ENCODE measurements around the gene TWIST2. TPM values are rescaled to one million over a fixed set of nuclear protein-coding genes. Genes with fewer than 3 reads are reported as not detected.

TWIST2 gene
- total RNA-seq, 1 experiment from 2014 or later = 5.0 TPM

GRCh38 chr2:238855299-238855698, 7.4 kb downstream of the TWIST2 start:
- ChIA-PET CTCF (no interaction called here), POLR2A (ENCODE audit: unreplicated experiment) (no interaction called here)
- Histone ChIP-seq H3K79me2 (ENCODE audit: low read depth) (no peaks in the 10 kb centered on the region), H3K4me1 (replicated peaks; ENCODE audit: insufficient read depth) (no peaks in the 10 kb centered on the region), H3K4me2 (no peak overlapping the region), H3K36me3 (ENCODE audit: low read depth) (no peaks in the 10 kb centered on the region), H3K27me3 (ENCODE audit: insufficient read depth, low read depth) (peaks cover 60% of the 10 kb centered on the region), H3K9me3 (ENCODE audit: insufficient read depth, low read depth) (no peaks in the 10 kb centered on the region), H3K9me2 (ENCODE audit: insufficient read depth) (no peaks in the 10 kb centered on the region), H3K4me3 (no peak overlapping the region), H4K20me1 (ENCODE audit: insufficient read depth) (no peaks in the 10 kb centered on the region), H3K27ac (no peak overlapping the region), H2AFZ (no peak overlapping the region), H3F3A (ENCODE audit: insufficient read depth, low read depth) (no peaks in the 10 kb centered on the region)
- intact Hi-C loops (cut with micrococcal nuclease; ENCODE audit: unreplicated experiment) = no loop called here
- BruUV-seq (replicated peaks) = no TSS peak
- TF ChIP-seq, protein P1, sequence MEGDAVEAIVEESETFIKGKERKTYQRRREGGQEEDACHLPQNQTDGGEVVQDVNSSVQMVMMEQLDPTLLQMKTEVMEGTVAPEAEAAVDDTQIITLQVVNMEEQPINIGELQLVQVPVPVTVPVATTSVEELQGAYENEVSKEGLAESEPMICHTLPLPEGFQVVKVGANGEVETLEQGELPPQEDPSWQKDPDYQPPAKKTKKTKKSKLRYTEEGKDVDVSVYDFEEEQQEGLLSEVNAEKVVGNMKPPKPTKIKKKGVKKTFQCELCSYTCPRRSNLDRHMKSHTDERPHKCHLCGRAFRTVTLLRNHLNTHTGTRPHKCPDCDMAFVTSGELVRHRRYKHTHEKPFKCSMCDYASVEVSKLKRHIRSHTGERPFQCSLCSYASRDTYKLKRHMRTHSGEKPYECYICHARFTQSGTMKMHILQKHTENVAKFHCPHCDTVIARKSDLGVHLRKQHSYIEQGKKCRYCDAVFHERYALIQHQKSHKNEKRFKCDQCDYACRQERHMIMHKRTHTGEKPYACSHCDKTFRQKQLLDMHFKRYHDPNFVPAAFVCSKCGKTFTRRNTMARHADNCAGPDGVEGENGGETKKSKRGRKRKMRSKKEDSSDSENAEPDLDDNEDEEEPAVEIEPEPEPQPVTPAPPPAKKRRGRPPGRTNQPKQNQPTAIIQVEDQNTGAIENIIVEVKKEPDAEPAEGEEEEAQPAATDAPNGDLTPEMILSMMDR (conservative IDR thresholded peaks at IDR 0.05) = no peak
- TF ChIP-seq EZH2 (IDR thresholded peaks at IDR 0.05; ENCODE audit: low read depth) = no peak
- DNase-seq = no peak

DNA sequence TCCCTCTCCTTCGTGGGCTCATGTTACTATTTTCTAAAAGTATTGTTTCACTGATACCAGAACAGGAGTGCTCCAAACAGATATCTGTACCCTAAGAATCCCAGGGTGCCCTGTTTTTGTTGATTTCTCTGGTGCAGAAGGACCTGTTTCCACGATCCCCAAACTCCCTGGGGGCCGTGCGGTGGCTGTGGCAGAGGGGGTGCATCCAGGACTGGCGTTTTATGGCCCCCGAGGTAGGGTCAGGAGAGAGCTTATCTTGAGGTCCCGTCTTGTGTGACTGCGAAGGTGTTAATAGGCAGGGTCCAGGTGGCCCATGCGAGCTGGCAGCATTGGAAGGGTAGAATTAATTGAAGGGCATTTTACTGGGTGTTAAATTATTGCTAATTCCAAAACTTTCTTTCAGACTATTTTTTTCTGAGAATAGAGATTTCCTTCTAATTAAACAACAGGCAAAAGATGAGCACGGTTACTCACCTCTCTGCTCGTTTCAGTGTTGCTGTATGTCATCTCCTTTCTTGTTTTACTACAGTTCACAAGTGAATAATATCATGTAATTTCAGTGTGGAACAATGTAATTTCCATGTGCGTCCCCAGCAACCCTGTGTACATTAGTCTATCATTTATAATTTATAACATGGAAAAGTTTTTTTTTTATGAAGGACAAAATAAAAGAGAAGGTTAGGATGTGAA, 8.2 kb downstream of the TWIST2 start:
- no peaks in the 10 kb centered on the region for H4K20me1 ChIP-seq (ENCODE audit: insufficient read depth)
- H2AFZ ChIP-seq = no peak overlapping the region
- H3K4me2 ChIP-seq = no peak overlapping the region
- no peak for TF ChIP-seq EZH2 (IDR thresholded peaks at IDR 0.05; ENCODE audit: low read depth)
- TF ChIP-seq, protein P1 (conservative IDR thresholded peaks at IDR 0.05) = no peak
- no peaks in the 10 kb centered on the region for H3K9me3 ChIP-seq (ENCODE audit: insufficient read depth, low read depth)
- peaks cover 60% of the 10 kb centered on the region for H3K27me3 ChIP-seq (ENCODE audit: insufficient read depth, low read depth)
- intact Hi-C loops (cut with micrococcal nuclease; ENCODE audit: unreplicated experiment) = no loop called here
- no peak for DNase-seq
- no peak overlapping the region for H3K27ac ChIP-seq
- no peaks in the 10 kb centered on the region for H3K36me3 ChIP-seq (ENCODE audit: low read depth)
- CTCF ChIA-PET = no interaction called here
- BruUV-seq (replicated peaks) = no TSS peak
- H3K4me1 ChIP-seq (replicated peaks; ENCODE audit: insufficient read depth) = no peaks in the 10 kb centered on the region
- H3F3A ChIP-seq (ENCODE audit: insufficient read depth, low read depth) = no peaks in the 10 kb centered on the region
- H3K9me2 ChIP-seq (ENCODE audit: insufficient read depth) = no peaks in the 10 kb centered on the region
- no peak overlapping the region for H3K4me3 ChIP-seq
- POLR2A ChIA-PET (ENCODE audit: unreplicated experiment) = no interaction called here
- H3K79me2 ChIP-seq (ENCODE audit: low read depth) = no peaks in the 10 kb centered on the region

GRCh38 chr2:238856713-238857567, 9.1 kb downstream of the TWIST2 start:
- peaks cover 53% of the 10 kb centered on the region for H3K27me3 ChIP-seq (ENCODE audit: insufficient read depth, low read depth)
- no TSS peak for BruUV-seq (replicated peaks)
- no peak for DNase-seq
- H3K9me3 ChIP-seq (ENCODE audit: insufficient read depth, low read depth) = no peaks in the 10 kb centered on the region
- H4K20me1 ChIP-seq (ENCODE audit: insufficient read depth) = no peaks in the 10 kb centered on the region
- H3K36me3 ChIP-seq (ENCODE audit: low read depth) = no peaks in the 10 kb centered on the region
- no peak overlapping the region for H3K4me2 ChIP-seq
- CTCF ChIA-PET = no interaction called here
- no peaks in the 10 kb centered on the region for H3K79me2 ChIP-seq (ENCODE audit: low read depth)
- POLR2A ChIA-PET (ENCODE audit: unreplicated experiment) = interaction anchor here (0.6 kb wide), 1 partner anchor 18 kb away, joined by 6 read pairs; no protein-coding TSS in a partner anchor
- H3K4me1 ChIP-seq (replicated peaks; ENCODE audit: insufficient read depth) = no peaks in the 10 kb centered on the region
- H3F3A ChIP-seq (ENCODE audit: insufficient read depth, low read depth) = no peaks in the 10 kb centered on the region
- no peak overlapping the region for H3K4me3 ChIP-seq
- H3K27ac ChIP-seq = no peak overlapping the region
- no peaks in the 10 kb centered on the region for H3K9me2 ChIP-seq (ENCODE audit: insufficient read depth)
- intact Hi-C loops (cut with micrococcal nuclease; ENCODE audit: unreplicated experiment) = no loop called here
- no peak for TF ChIP-seq EZH2 (IDR thresholded peaks at IDR 0.05; ENCODE audit: low read depth)
- TF ChIP-seq, protein P1 (conservative IDR thresholded peaks at IDR 0.05) = no peak
- no peak overlapping the region for H2AFZ ChIP-seq
